Central memory CD8-positive, alpha-beta T cell (primary cell): ENCODE results near the gene PLCB1.

Experiments
- ATAC-seq: fragments of 150-1000 bp; cut with Tn5 transposase; replicated peaks from 2 replicates; pipeline ENCODE4 v1.10.0; 2022; ENCODE audit warnings: mild to moderate bottlenecking, moderate FRiP score, moderate number of reproducible peaks; ENCODE audit not compliant: poor library complexity, severe bottlenecking; ENCODE audit errors: extremely low read depth
- DNase-seq, 2 donors: peaks; one replicate each; pipeline ENCODE4 v3.0.0; 2021; ENCODE audit warnings: low spot score in 2 of 2
- H3K27ac Mint-ChIP-seq: one replicate; pipeline ENCODE4 v1.8.0; 2022; ENCODE audit warnings: low read depth, mild to moderate bottlenecking, moderate library complexity, mixed read lengths
- H3K27me3 Mint-ChIP-seq: one replicate; pipeline ENCODE4 v1.8.0; 2022; ENCODE audit warnings: mixed read lengths
- H3K36me3 Mint-ChIP-seq: one replicate; pipeline ENCODE4 v1.8.0; 2022; ENCODE audit warnings: mild to moderate bottlenecking, moderate library complexity, mixed read lengths; ENCODE audit not compliant: insufficient read depth
- H3K4me1 Mint-ChIP-seq: one replicate; pipeline ENCODE4 v1.8.0; 2022; ENCODE audit warnings: mixed read lengths
- H3K4me3 Mint-ChIP-seq: one replicate; pipeline ENCODE4 v1.8.0; 2022; ENCODE audit warnings: mild to moderate bottlenecking, moderate library complexity, mixed read lengths
- H3K9me3 Mint-ChIP-seq: one replicate; pipeline ENCODE4 v1.8.0; 2022; ENCODE audit warnings: mixed read lengths

Gene PLCB1

DNA sequence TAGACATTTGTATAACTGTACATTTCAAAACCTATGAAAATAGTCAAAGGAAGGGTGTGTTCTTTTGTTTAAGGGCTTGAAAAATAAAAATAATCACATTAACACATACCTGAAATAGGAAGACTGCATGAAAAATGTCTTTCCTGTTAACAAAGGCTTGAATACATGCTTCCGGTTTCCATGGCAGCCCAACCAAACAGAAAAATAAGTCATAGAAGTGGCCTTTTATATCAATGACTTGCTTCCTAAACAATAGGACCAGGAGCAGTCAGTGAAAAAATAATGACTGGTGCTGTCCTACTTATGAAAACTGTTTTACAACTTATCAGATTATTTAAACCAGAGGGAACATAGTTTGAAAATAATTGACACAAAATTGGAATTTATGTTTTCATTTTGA lies 524.3 kb downstream of the PLCB1 start:
- no peaks in the 10 kb centered on the region for H3K4me1 Mint-ChIP-seq
- DNase-seq (no peak), ATAC-seq (no peak)
- H3K27me3 Mint-ChIP-seq, result no peaks in the 10 kb centered on the region
- H3K27ac Mint-ChIP-seq, result no peak overlapping the region
- H3K9me3 Mint-ChIP-seq, result no peaks in the 10 kb centered on the region
- H3K36me3 Mint-ChIP-seq, result peaks cover 12% of the 10 kb centered on the region
- no peak overlapping the region for H3K4me3 Mint-ChIP-seq

DNA sequence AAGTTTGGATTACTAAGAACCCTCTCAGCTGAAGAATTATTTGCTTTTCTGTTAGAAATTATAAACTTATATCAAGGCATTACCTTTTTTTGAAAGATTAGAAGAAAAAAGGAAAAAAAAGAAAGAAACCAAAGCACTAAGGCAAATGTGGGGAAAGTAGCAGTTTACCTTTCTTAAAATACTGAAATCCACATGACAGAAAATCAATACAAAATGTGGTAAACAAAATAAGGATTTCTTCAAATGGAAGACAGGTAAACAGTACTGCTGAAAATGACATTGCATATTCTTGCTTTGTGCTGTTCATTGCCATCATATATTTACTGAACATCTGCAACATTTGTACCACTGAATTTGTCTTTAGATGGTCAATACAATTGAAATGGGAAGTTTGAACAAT lies 525.6 kb downstream of the PLCB1 start:
- Mint-ChIP-seq H3K9me3 (no peaks in the 10 kb centered on the region), H3K27me3 (no peaks in the 10 kb centered on the region), H3K4me1 (no peaks in the 10 kb centered on the region), H3K4me3 (no peak overlapping the region), H3K27ac (no peak overlapping the region), H3K36me3 (peaks cover 10% of the 10 kb centered on the region)
- ATAC-seq, result no peak
- no peak for DNase-seq

GRCh38 chr20:8658103-8658502 lies 526.0 kb downstream of the PLCB1 start:
- Mint-ChIP-seq H3K27ac (no peak overlapping the region), H3K36me3 (peaks cover 10% of the 10 kb centered on the region), H3K9me3 (no peaks in the 10 kb centered on the region), H3K4me1 (no peaks in the 10 kb centered on the region), H3K27me3 (no peaks in the 10 kb centered on the region), H3K4me3 (no peak overlapping the region)
- no peak for DNase-seq
- ATAC-seq, result no peak

DNA sequence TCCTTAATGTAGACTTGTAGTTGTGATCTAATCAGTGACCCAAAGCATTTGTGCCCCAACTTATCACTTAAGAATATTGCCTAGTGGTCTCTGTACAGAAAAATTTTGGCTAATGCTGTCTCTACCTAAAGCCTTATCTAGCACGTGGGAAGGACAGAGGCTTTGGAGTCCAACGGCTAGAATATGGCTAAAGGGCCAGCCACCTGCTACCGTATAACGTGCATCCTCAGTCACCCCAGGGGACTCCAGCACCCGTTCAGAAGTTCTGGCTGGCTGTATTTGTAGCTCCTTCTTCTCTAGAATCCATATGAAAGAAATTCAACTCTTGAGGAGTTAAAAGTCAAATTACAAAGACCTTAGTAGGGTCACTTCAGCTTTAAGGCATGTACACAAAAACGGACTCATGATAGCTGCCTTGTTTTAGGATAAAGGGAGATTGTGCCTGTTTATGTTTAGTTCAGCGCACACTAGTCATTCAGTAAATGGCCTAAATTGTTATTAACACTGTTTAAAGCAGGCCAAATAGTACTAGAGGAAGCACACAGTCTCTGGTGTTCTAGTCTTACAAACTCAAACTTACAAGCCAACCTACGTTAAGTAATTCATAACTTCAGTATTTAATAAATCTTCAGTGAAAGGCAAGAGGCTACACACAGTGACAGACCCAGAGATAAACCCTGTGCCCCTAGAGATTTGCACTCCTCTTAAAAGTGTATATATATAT lies 529.3 kb downstream of the PLCB1 start:
- no peak overlapping the region for H3K27ac Mint-ChIP-seq
- H3K4me1 Mint-ChIP-seq, result no peaks in the 10 kb centered on the region
- DNase-seq (no peak), ATAC-seq (no peak)
- H3K27me3 Mint-ChIP-seq, result no peaks in the 10 kb centered on the region
- peaks cover 10% of the 10 kb centered on the region for H3K36me3 Mint-ChIP-seq
- H3K9me3 Mint-ChIP-seq, result no peaks in the 10 kb centered on the region
- H3K4me3 Mint-ChIP-seq, result no peak overlapping the region

DNA sequence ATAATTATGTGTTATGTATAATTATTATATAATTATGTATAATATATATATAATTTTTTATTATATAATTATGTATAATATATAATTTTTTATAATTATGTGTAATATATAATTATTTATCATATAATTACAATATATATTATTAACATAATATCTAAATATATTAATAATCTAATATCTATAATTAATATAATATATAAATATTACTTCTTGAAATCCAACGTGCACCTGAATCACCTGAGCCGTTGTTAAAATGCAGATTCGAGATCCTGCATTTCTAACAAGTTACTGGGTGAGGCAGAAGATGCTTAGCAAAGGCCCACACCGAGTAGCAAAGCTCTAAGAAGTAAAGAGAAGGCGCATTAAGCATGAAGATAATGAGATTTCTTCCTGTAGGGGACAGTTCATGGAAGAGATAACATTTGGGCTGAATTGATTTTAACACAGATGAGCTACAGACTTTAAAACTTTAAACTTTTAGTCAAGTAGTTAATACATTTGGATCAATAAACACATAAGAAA lies 530.4 kb downstream of the PLCB1 start:
- Mint-ChIP-seq H3K4me1 (no peaks in the 10 kb centered on the region), H3K9me3 (no peaks in the 10 kb centered on the region), H3K4me3 (no peak overlapping the region), H3K36me3 (peaks cover 10% of the 10 kb centered on the region), H3K27me3 (no peaks in the 10 kb centered on the region), H3K27ac (no peak overlapping the region)
- DNase-seq (no peak), ATAC-seq (no peak)

DNA sequence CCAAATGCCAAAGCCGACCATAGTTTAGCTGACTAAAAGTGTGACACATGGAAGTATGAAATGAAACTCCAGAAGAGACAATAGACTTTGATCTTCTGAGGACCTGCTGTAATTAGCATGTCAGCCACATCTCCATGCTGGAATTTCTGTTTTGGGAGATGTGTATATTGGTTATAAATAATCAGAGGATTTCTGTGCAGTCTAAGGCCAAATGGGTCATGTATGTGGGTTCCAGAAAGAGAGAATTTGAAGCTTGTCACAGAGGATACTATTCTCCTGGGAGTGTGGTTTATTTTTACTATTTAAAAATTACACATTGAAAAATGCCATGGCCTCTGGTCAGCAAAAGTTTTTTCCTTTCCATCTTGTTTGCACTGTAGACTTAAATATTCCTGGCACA lies 531.4 kb downstream of the PLCB1 start:
- H3K27ac Mint-ChIP-seq, result no peak overlapping the region
- peaks cover 10% of the 10 kb centered on the region for H3K36me3 Mint-ChIP-seq
- H3K4me3 Mint-ChIP-seq, result no peak overlapping the region
- no peaks in the 10 kb centered on the region for H3K9me3 Mint-ChIP-seq
- no peaks in the 10 kb centered on the region for H3K27me3 Mint-ChIP-seq
- peaks cover 4% of the 10 kb centered on the region for H3K4me1 Mint-ChIP-seq
- DNase-seq, result no peak
- ATAC-seq, result no peak

DNA sequence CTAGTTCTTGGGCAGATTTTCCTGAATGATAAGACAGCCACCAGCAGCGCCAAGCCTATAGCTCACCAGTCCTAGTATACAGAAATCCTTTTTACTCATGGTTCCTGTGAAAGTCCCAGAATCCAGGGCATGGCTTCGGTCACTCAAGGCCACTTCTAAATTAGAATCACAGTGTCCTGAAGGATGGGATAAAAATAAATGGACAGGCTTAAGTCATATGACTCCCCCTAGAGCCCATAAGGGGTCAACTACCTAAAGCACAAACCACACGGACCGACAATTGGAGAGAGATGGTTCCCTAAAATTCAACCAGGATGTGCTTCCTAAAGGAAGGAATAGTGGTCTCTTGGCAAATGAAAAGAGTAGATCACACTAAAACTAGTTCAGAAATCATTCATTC lies 532.7 kb downstream of the PLCB1 start:
- peaks cover 9% of the 10 kb centered on the region for H3K36me3 Mint-ChIP-seq
- H3K9me3 Mint-ChIP-seq, result no peaks in the 10 kb centered on the region
- DNase-seq (no peak), ATAC-seq (no peak)
- no peak overlapping the region for H3K4me3 Mint-ChIP-seq
- no peak overlapping the region for H3K27ac Mint-ChIP-seq
- H3K4me1 Mint-ChIP-seq, result peaks cover 17% of the 10 kb centered on the region
- no peaks in the 10 kb centered on the region for H3K27me3 Mint-ChIP-seq

- no peaks in the 10 kb centered on the region for H3K9me3 Mint-ChIP-seq
- peaks cover 25% of the 10 kb centered on the region for H3K4me1 Mint-ChIP-seq
- H3K27ac Mint-ChIP-seq, result no peak overlapping the region
- no peaks in the 10 kb centered on the region for H3K27me3 Mint-ChIP-seq
- DNase-seq (no peak), ATAC-seq (no peak)
- no peak overlapping the region for H3K4me3 Mint-ChIP-seq
- H3K36me3 Mint-ChIP-seq, result no peaks in the 10 kb centered on the region
Observed at GRCh38 chr20:8667306-8667705, 535.2 kb downstream of the PLCB1 start.

DNA sequence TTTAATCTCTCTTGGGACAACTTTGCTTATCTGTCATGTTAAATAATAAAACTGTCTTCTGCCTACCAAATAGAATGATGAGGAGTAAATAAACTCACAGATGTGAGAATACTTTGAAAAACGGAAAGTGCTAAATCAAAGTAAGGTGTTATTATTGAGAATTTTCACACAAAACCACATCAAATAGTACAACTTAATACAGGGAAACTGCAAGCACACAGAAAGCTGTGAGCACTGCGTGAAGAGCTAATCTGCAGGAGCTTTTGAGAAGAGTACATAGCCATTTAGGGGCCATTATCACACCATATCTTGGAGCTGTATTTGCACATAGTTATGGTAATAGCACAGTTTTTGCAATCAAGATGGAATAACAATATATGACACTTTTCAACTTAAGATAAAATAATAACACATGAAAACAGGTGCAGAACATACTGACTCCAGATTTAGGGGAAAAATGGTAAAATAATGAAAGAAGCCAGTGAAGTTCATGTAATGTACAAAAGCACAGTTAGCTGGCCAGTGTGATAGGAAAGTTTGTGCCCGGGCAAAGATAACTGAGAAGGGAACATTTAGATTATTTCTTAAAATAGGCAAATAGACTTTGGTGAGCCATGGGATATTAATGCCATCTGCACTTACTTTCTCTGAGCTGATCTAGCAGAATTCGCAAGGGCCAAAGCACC lies 538.3 kb downstream of the PLCB1 start:
- H3K27ac Mint-ChIP-seq, result no peak overlapping the region
- H3K4me1 Mint-ChIP-seq, result peaks cover 25% of the 10 kb centered on the region

GRCh38 chr20:8670893-8671215 lies 538.8 kb downstream of the PLCB1 start:
- Mint-ChIP-seq H3K4me3 (no peak overlapping the region), H3K36me3 (no peaks in the 10 kb centered on the region), H3K27ac (no peak overlapping the region), H3K9me3 (no peaks in the 10 kb centered on the region), H3K27me3 (no peaks in the 10 kb centered on the region), H3K4me1 (peaks cover 25% of the 10 kb centered on the region)
- DNase-seq, result no peak
- no peak for ATAC-seq

More for the DNA sequence above, 538.3 kb downstream of the PLCB1 start:
- H3K36me3 Mint-ChIP-seq, result no peaks in the 10 kb centered on the region
- DNase-seq (no peak), ATAC-seq (no peak)
- no peak overlapping the region for H3K4me3 Mint-ChIP-seq
- no peaks in the 10 kb centered on the region for H3K27me3 Mint-ChIP-seq
- no peaks in the 10 kb centered on the region for H3K9me3 Mint-ChIP-seq

DNA sequence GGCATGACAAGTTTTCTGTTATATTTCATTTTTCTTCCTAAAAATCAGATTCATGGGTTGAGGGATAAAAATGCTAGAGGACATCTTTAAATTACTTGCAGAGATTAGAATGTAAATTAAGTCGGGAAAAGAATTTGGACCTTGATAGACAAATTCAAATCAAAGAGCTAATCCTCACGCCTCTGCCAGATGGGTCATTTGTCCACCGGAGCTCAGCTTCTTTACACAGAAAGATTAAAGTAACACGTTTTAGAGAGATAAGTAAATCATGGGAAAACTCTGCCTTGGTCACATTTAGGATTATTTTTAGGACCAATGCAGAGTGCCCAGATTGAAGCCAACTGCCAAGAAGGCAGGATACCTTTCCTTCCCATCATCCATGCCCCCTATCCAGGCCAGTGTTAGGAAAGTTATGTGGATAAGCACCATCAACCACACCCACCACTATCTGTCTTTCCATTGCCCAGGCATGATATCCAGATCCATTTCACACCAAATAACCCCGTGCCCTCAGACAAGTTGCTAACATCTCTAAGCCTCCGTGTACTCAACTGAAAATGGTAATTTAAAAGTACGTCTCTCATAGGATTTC lies 539.4 kb downstream of the PLCB1 start:
- no peaks in the 10 kb centered on the region for H3K27me3 Mint-ChIP-seq
- H3K4me3 Mint-ChIP-seq, result no peak overlapping the region
- no peak overlapping the region for H3K27ac Mint-ChIP-seq
- H3K36me3 Mint-ChIP-seq, result peaks cover 2% of the 10 kb centered on the region
- H3K9me3 Mint-ChIP-seq, result no peaks in the 10 kb centered on the region
- peaks cover 25% of the 10 kb centered on the region for H3K4me1 Mint-ChIP-seq
- no peak for ATAC-seq
- DNase-seq, result no peak

- Mint-ChIP-seq H3K27me3 (no peaks in the 10 kb centered on the region), H3K4me3 (no peak overlapping the region), H3K9me3 (no peaks in the 10 kb centered on the region), H3K4me1 (peaks cover 24% of the 10 kb centered on the region), H3K36me3 (peaks cover 2% of the 10 kb centered on the region), H3K27ac (no peak overlapping the region)
- no peak for ATAC-seq
- no peak for DNase-seq
Observed at GRCh38 chr20:8673116-8673515, 541.0 kb downstream of the PLCB1 start.

DNA sequence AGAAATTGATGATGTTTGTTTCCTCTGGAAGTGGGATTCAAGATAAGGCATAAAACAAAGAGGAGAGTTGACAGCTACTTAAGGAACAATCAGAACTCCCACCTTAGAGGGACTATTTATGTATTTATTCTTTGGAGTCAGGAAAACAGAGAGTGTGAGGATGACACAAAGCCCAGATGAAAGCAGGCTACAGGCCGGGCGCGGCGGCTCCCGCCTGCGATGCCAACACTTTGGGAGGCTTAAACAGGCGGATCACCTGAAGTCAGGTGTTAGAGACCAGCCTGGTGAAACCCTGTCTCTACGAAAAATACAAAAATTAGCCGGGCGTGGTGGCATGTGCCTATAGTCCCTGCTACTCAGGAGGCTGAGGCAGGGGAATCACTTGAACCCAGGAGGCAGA lies 543.8 kb downstream of the PLCB1 start:
- no peak for DNase-seq
- no peaks in the 10 kb centered on the region for H3K4me1 Mint-ChIP-seq
- H3K27me3 Mint-ChIP-seq, result no peaks in the 10 kb centered on the region
- H3K4me3 Mint-ChIP-seq, result no peak overlapping the region
- no peak for ATAC-seq
- no peak overlapping the region for H3K27ac Mint-ChIP-seq
- peaks cover 2% of the 10 kb centered on the region for H3K36me3 Mint-ChIP-seq
- H3K9me3 Mint-ChIP-seq, result no peaks in the 10 kb centered on the region
